ENCODE measurements around the gene GAS2L3. TPM values are rescaled to one million over a fixed set of nuclear protein-coding genes. Genes with fewer than 3 reads are reported as not detected.

Gene GAS2L3
- total RNA-seq, 4 donors from 2014 or later, result 0.12 to 3.8 (median 0.51) TPM

- Histone ChIP-seq H3K9me3 (no peaks in the 10 kb centered on the region), H3K4me3 (no peak overlapping the region), H3K27me3 (no peaks in the 10 kb centered on the region), H3K4me1 (no peaks in the 10 kb centered on the region), H3K27ac (no peak overlapping the region), H3K36me3 (no peaks in the 10 kb centered on the region)
- intact Hi-C loops (cut with DNase I; ENCODE audit: low total_unique reads), result no loop called here
- ATAC-seq, result no peak
- in situ Hi-C loops (cut with MboI; ENCODE audit: low sequenced_read_pairs in 4 of 4), result no loop called here
- DNase-seq, result no peak
- TF ChIP-seq POLR2A (IDR thresholded peaks at IDR 0.05) (no peak), CTCF (IDR thresholded peaks at IDR 0.05 in 4 of 5, conservative IDR thresholded peaks at IDR 0.05 in 1 of 5) (no peak)
Measured at GRCh38 chr12:100674036-100674888, 100.8 kb downstream of the GAS2L3 start.

Other genes with a start within 250 kb of the GAS2L3 start
- under 1 TPM in 1 of 4 donors, not detected in 3; 0.31 TPM for gene SLC17A8, start 216.6 kb upstream of the GAS2L3 start, total RNA-seq
- under 1 TPM in 1 of 4 donors, not detected in 3; 0.20 TPM for gene NR1H4, start 99.8 kb upstream of the GAS2L3 start, total RNA-seq
- under 1 TPM in 1 of 4 donors, not detected in 3; 0.10 TPM for gene ANO4, start 221.1 kb downstream of the GAS2L3 start, total RNA-seq